ENCODE measurements around the gene ARL2BP. TPM values are rescaled to one million over a fixed set of nuclear protein-coding genes. Genes with fewer than 3 reads are reported as not detected.

The ARL2BP gene
- total and polyA plus RNA-seq, 12 donors = 32.6 to 136 (median 57.9) TPM

DNA sequence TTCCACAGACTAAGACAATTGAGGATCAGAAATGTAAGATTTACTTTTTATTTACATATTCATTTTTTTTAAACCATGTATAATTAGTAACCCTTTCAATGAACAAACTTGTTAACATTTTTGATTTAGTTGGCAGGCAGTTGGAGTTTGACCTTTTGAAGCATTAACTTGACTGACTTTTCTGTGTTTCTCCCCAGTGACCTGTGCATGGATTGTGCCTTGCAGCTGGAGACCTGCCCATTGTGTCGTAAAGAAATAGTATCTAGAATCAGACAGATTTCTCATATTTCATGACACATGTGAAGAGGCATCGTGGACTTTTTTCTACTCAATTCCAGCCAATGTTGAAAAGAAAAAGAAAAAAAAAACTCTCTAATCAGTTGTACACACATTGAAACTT is 6.4 kb upstream of the ARL2BP start:
- H3K27ac ChIP-seq = no peak overlapping the region
- H3K4me3 ChIP-seq = no peak overlapping the region
- H3K9me3 ChIP-seq (replicated peaks in 1 of 3) = no peaks in the 10 kb centered on the region
- TF ChIP-seq, protein P1, sequence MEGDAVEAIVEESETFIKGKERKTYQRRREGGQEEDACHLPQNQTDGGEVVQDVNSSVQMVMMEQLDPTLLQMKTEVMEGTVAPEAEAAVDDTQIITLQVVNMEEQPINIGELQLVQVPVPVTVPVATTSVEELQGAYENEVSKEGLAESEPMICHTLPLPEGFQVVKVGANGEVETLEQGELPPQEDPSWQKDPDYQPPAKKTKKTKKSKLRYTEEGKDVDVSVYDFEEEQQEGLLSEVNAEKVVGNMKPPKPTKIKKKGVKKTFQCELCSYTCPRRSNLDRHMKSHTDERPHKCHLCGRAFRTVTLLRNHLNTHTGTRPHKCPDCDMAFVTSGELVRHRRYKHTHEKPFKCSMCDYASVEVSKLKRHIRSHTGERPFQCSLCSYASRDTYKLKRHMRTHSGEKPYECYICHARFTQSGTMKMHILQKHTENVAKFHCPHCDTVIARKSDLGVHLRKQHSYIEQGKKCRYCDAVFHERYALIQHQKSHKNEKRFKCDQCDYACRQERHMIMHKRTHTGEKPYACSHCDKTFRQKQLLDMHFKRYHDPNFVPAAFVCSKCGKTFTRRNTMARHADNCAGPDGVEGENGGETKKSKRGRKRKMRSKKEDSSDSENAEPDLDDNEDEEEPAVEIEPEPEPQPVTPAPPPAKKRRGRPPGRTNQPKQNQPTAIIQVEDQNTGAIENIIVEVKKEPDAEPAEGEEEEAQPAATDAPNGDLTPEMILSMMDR (IDR thresholded peaks at IDR 0.05) = no peak
- TF ChIP-seq POLR2A (IDR thresholded peaks at IDR 0.05) = no peak
- WGBS, 4 donors = 35 to 44% (median 38%) methylated on average over 2 of the region's 2 CpGs
- H3K4me1 ChIP-seq (replicated peaks in 1 of 2) = no peaks in the 10 kb centered on the region
- intact Hi-C loops (cut with DNase I) = no loop called here
- DNase-seq = peak in 1 of 7 donors; percentile 47
- no peaks in the 10 kb centered on the region for H3K27me3 ChIP-seq
- peaks cover 0 to 32% of the 10 kb centered on the region in 2 donors for H3K36me3 ChIP-seq (replicated peaks in 1 of 2)

DNA sequence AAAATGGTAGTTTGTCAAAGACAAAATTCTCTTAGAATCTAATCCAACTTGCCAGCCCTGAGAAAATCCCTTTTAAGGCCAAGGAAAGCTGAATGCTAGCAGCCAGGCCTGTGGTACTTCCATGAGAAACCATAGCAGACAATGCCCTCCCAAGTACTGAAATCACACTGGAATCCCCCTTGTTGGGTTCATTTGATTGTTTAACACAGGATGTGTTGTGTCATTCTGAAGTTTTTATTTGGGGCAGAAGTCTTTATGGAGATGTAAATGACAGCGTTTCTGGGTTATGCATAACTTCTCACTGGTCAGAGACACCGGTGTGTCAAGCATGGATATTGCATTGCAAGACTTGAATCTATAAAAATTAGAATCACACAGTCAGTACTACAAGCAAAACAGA is 6.0 kb upstream of the ARL2BP start:
- 85 to 89% (median 87%) methylated on average over 2 of the region's 2 CpGs for WGBS, 4 donors
- Histone ChIP-seq H3K9me3 (replicated peaks in 1 of 3) (no peaks in the 10 kb centered on the region), H3K27me3 (no peaks in the 10 kb centered on the region), H3K4me1 (replicated peaks in 1 of 2) (peaks cover 0 to under 1% of the 10 kb centered on the region in 2 donors), H3K27ac (no peak overlapping the region), H3K4me3 (no peak overlapping the region), H3K36me3 (replicated peaks in 1 of 2) (peaks cover 0 to 27% of the 10 kb centered on the region in 2 donors)
- DNase-seq = no peak
- intact Hi-C loops (cut with DNase I) = no loop called here
- TF ChIP-seq POLR2A (IDR thresholded peaks at IDR 0.05) = no peak
- TF ChIP-seq, protein P1 (IDR thresholded peaks at IDR 0.05) = no peak

DNA sequence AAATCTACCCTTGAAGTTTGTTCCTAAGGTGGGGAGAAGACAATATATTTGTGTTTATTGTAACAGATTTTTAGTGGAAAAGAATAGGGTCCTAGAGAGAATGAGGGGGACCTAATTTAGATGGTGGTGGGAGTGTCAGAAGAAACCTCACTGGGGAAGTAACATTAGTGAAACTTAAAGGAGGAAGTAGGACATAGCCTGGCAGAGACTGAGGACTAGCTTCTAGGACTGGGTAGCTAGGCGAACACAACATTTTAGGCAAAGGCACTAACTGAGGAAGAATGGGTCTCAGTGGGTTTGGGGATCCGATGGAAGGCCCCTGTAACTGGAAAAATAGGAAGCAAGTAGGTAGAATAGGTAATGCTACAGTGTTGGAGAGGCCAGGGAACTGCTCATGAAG is 4.2 kb upstream of the ARL2BP start:
- TF ChIP-seq POLR2A (IDR thresholded peaks at IDR 0.05) = no peak
- TF ChIP-seq, protein P1 (IDR thresholded peaks at IDR 0.05) = no peak
- 75 to 94% (median 85%) methylated on average over 2 of the region's 2 CpGs for WGBS, 4 donors

DNA sequence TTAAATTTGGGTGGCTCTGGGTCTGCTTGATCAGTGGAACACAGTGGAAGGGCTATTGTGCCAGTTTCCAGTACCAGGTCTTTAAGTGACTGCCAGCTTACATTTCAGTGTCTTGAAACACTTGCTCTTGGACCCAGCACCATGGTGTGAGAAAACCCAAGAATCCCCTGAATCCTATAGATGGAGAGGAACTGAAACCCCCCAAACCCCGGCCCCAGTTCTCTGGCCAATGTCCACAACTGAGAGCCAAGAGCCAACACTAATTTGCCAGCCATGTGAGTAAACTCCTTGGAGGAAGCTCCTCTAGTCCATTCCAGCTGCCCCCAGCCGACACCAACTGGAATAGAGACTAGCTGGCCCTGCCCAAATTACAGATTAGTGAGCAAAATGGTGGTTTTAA is 2.4 kb upstream of the ARL2BP start:
- no peak for DNase-seq
- intact Hi-C loops (cut with DNase I) = loop anchor here in 1 of 2 donors (10.0 kb wide), 1 partner anchor 48 kb away; no protein-coding TSS in a partner anchor
- Histone ChIP-seq H3K36me3 (replicated peaks in 1 of 2) (peaks cover 0 to 15% of the 10 kb centered on the region in 2 donors), H3K27ac (no peak overlapping the region), H3K4me1 (replicated peaks in 1 of 2) (peaks cover 6 to 11% of the 10 kb centered on the region in 2 donors), H3K4me3 (no peak overlapping the region), H3K9me3 (replicated peaks in 1 of 3) (no peaks in the 10 kb centered on the region), H3K27me3 (no peaks in the 10 kb centered on the region)
- 90 to 95% (median 93%) methylated on average over 1 to 2 of the region's 2 CpGs for WGBS, 4 donors
- TF ChIP-seq, protein P1 (IDR thresholded peaks at IDR 0.05) = no peak
- TF ChIP-seq POLR2A (IDR thresholded peaks at IDR 0.05) = no peak

More for the DNA sequence above, 4.2 kb upstream of the ARL2BP start:
- Histone ChIP-seq H3K36me3 (replicated peaks in 1 of 2) (peaks cover 0 to 13% of the 10 kb centered on the region in 2 donors), H3K27me3 (no peaks in the 10 kb centered on the region), H3K27ac (no peak overlapping the region), H3K4me3 (no peak overlapping the region), H3K9me3 (replicated peaks in 1 of 3) (no peaks in the 10 kb centered on the region), H3K4me1 (replicated peaks in 1 of 2) (peaks cover 2 to 6% of the 10 kb centered on the region in 2 donors)
- intact Hi-C loops (cut with DNase I) = loop anchor here in 1 of 2 donors (10.0 kb wide), 1 partner anchor 46 kb away; no protein-coding TSS in a partner anchor
- no peak for DNase-seq
